Mucosa of descending colon (tissue), 3 donors: ENCODE measurements around the gene RHOT1. TPM values are rescaled to one million over a fixed set of nuclear protein-coding genes. Genes with fewer than 3 reads are reported as not detected.
"Not testable (repeated sequence)": the region's sequence is repeated elsewhere in the genome, so short reads cannot be mapped to it uniquely, and the experiment has no call there.

Source experiments
- ATAC-seq: fragments of 200-7000 bp; cut with Tn5 transposase; one replicate; pipeline ENCODE4 v1.9.1; 2020; ENCODE audit warnings: mild to moderate bottlenecking, moderate library complexity
- DNase-seq, 3 donors: peaks; one replicate each; pipeline ENCODE4 v3.0.0-alpha.2; 2020
- H3K36me3 ChIP-seq: fragments of 200-600 bp; one replicate; pipeline ENCODE4 v1.8.0; 2021; ENCODE audit warnings: low read depth, mild to moderate bottlenecking
- H3K4me1 ChIP-seq: fragments of 200-600 bp; one replicate; pipeline ENCODE4 v1.8.0; 2021; ENCODE audit warnings: low read depth, mild to moderate bottlenecking
- H3K4me3 ChIP-seq: fragments of 200-600 bp; one replicate; pipeline ENCODE4 v1.8.0; 2021; ENCODE audit warnings: mild to moderate bottlenecking
- H3K9me3 ChIP-seq: fragments of 200-600 bp; one replicate; pipeline ENCODE4 v1.8.0; 2021; ENCODE audit warnings: mild to moderate bottlenecking
- CTCF ChIP-seq: fragments of 200-600 bp; IDR thresholded peaks from one replicate; pipeline ENCODE4 v1.8.0; 2022; ENCODE audit warnings: antibody characterized with exemption, mild to moderate bottlenecking
- intact Hi-C, 2 donors: fragments of 100-400 bp; cut with DNase I in 1 of 2; cut with micrococcal nuclease in 1 of 2; formaldehyde crosslinking; loops; one replicate each; pipeline versions ENCODE4 v1.11.0 to v1.11.1; 2022; cut with DNase I, micrococcal nuclease
- long read RNA-seq, 2 donors: library from polyadenylated mRNA; unstranded; transcript quantifications; one replicate each; pipeline ENCODE4 v2.0.0, GENCODE V29; 2019 to 2021
- total RNA-seq, 3 donors: library from RNA; stranded (reverse); fragmentation: NEBNext Ultra II Directional in 2 of 3; extraction: Animal tissue kit (Norgen Biotek cat#: 25700) in 2 of 3; gene quantifications; one replicate each; pipeline versions ENCODE4 v1.2.1 to v1.2.4, GENCODE V29; 2021 to 2023
- donor health status: DM: no; HTN: no; CAD: no; lungs with moderate emphysema.
- donor health status: DM: no; HTN: no; CAD: no.
- donor health status: DM: no; HTN: yes; CAD: no.

Gene RHOT1
- 10 to 100 TPM; 21.2 to 48.6 (median 21.4) TPM for total RNA-seq
- long read RNA-seq, donor 1, transcript RHOT1-201 (19 exons, 3,133 nt) = major isoform, 6 of 43 reads
- long read RNA-seq, donor 1, partial matches to known transcripts = 23 of 43 reads
- long read RNA-seq, donor 1, other reads (novel, unspliced or antisense) = 12 of 43 reads
- long read RNA-seq, donor 2, partial matches to known transcripts = 4 of 8 reads
- long read RNA-seq, donor 2, other reads (novel, unspliced or antisense) = 1 of 8 reads

GRCh38 chr17:32142038-32142856 lies at the start of gene RHOT1:
TSS of gene RHOT1 (plus strand) at chr17:32142502. CDS start at chr17:32142693, 191 bp downstream.
- Histone ChIP-seq H3K4me1 (peaks cover 12% of the 10 kb centered on the region), H3K9me3 (no peaks in the 10 kb centered on the region), H3K36me3 (no peaks in the 10 kb centered on the region), H3K4me3 (peak within 1 kb of the TSS; percentile 70)
- DNase-seq (peak; percentile 72 to 86 (median 86)), ATAC-seq (peak; percentile 92)
- peak; percentile 58 for TF ChIP-seq CTCF
- intact Hi-C loops = no loop called here

- no peaks in the 10 kb centered on the region for H3K36me3 ChIP-seq
- no peaks in the 10 kb centered on the region for H3K4me1 ChIP-seq
- TF ChIP-seq CTCF = no peak
- no peak overlapping the region for H3K4me3 ChIP-seq
- intact Hi-C loops = no loop called here
- DNase-seq (no peak), ATAC-seq (no peak)
- H3K9me3 ChIP-seq = no peaks in the 10 kb centered on the region
Observed at GRCh38 chr17:32099686-32100085, 42.6 kb upstream of the RHOT1 start.

GRCh38 chr17:32100323-32100722 lies 42.0 kb upstream of the RHOT1 start:
- ATAC-seq, DNase-seq, H3K9me3 ChIP-seq, H3K4me1 ChIP-seq, H3K36me3 ChIP-seq, H3K4me3 ChIP-seq, intact Hi-C loops: not testable (repeated sequence)

DNA sequence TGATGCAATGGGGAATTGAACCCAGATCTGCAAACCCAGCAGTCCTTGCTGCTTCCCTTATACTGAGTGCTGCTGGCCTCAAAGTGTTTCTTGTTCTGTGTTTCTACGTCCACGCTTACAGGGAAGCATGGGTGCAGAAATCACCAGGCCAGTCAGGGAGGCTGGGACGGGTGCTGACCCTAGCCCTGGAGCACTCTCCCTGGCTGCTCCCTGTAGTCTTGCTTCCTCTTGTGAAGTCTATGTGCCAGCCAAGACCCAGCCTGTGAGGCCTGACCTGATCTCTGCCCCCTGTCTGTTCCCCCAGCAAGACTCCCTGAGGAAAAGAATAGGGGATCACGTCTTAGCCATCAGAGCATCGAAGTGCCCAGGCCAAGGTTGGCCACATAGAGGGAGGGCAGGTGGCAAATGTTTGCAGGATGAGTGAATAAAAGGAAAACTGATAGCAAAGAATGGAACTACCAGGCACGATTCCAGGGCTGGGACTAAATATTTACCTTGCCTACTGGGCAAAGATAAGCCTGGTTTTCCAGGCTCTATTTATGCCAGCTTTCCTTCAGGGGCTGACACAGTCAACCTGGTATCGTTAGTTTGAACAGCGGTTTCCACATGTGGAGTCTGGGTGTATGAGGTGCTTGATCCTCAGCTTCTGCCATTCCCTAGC lies 41.2 kb upstream of the RHOT1 start:
- TF ChIP-seq CTCF = no peak
- Histone ChIP-seq H3K9me3 (no peaks in the 10 kb centered on the region), H3K4me1 (no peaks in the 10 kb centered on the region), H3K36me3 (no peaks in the 10 kb centered on the region), H3K4me3 (no peak overlapping the region)
- ATAC-seq (peak; percentile 91), DNase-seq (peak in 1 of 3 donors; percentile 78)
- intact Hi-C loops = no loop called here

DNA sequence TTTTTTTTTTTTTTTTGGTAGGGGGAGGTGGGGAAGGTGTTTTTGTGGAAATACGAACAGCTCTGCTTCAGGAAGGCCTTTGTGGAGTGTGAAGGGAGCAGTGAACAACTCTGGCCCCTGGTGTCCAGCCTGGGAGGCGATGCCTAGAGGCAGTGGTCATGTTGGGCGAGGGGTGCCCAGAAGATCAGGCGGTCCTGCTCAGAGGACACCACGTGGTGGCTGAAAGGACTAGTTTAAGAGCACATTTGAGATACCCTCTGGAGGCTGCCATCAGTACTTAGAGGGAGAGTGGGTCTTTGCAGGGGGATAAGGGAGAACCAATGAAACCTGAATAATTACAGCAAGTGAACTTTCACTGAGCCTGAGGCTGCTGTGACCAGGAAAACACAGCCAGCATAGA lies 40.1 kb upstream of the RHOT1 start:
- ATAC-seq (no peak), DNase-seq (no peak)
- H3K4me1 ChIP-seq = no peaks in the 10 kb centered on the region
- no peak for TF ChIP-seq CTCF
- intact Hi-C loops = no loop called here
- H3K36me3 ChIP-seq = no peaks in the 10 kb centered on the region
- H3K4me3 ChIP-seq = no peak overlapping the region
- H3K9me3 ChIP-seq = no peaks in the 10 kb centered on the region
